HK-2 (cell line): Measurements from ENCODE around the gene OIP5.
"Not testable (repeated sequence)": the region's sequence is repeated elsewhere in the genome, so short reads cannot be mapped to it uniquely, and the experiment has no call there.

ENCODE experiments used
- DNase-seq: peaks from one replicate; pipeline ENCODE4 v3.0.0-alpha.2; 2018; ENCODE audit not compliant: unreplicated experiment

The OIP5 gene

DNA sequence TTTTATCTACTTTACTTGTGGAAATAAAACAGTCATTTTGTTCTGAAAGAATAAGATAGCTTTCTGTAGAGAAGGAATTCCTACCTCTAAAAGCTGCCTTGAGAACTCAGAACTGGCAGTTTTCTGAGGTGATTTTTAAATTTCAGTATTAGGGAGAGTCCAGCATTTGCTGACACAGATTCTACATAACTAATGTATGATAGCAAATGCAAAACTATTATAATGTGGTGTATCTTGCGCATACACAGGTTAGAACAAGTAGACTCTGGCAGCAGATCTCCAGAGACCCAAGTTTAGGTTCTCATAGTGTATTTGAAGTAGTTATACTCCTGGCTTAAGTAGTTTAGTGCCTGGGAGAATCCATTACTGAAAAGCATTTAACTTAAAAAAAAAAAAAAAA lies 30.8 kb downstream of the OIP5 start:
- no peak for DNase-seq

GRCh38 chr15:41301139-41301538 lies 31.3 kb downstream of the OIP5 start:
- DNase-seq: not testable (repeated sequence)

- DNase-seq: no peak
Observed at GRCh38 chr15:41292521-41292920, 39.9 kb downstream of the OIP5 start.

DNA sequence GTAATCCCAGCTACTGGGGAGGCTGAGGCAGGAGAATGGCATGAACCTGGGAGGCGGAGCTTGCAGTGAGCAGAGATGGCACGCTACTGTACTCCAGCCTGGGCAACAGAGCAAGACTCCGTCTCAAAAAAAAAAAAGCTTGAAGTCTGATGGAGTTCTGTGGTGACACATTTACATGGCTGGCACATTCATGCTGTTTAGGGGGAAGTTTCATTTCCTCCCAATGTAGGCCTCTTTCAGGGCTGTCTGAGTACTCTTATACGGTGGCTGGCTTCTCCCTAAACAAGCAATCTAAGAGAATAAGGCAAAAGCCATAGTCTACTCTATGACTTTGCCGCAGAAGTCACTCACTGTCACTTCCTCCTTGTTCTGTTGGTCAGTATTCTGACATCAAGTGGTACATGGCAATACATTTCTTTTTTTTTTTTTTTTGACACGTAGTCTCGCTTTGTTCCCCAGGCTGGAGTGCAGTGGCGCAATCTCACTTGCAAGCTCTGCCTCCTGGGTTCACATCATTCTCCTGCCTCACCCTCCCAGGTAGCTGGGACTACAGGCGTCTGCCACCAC lies 41.2 kb downstream of the OIP5 start:
- no peak for DNase-seq

DNA sequence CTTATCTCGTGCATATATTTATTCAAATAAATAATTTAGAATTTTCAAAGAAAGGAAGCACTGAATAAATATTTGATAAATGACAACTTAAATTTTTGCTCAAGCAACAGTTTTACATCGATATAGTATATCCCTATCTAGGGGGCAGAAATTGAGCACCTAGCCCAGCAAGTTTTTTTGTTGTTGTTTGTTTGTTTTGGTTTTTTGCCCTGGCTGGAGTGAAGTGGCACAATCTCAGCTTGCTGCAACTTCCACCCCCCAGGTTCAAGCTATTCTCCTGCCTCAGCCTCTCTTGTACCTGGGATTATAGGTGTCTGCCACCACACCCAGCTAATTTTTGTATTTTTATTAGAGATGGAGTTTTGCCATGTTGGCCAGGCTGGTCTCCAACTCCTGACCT lies 42.4 kb downstream of the OIP5 start:
- no peak for DNase-seq

DNA sequence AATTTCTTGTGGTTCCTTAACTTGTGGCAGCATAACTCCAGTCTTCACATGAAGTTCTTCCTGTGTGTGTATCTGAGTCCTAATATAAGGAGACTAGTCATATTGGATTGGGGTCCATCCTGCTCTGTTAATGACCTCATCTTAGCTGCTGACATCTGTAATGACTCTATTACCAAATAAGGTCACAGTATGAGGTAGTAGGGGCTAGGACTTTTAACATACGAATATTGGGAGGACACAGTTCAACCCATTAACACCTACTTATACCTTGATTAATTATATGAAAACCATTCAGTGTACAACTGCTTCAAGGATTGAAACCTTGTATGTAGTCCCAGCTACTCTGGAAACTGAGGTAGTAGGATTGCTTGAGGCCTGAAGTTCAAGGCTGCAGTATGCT lies 43.9 kb downstream of the OIP5 start:
- DNase-seq: no peak

- no peak for DNase-seq
Observed at GRCh38 chr15:41286665-41287333, 45.6 kb downstream of the OIP5 start.

- no peak for DNase-seq
Observed at GRCh38 chr15:41285285-41285684, 47.1 kb downstream of the OIP5 start.

- no peak for DNase-seq
Observed at GRCh38 chr15:41284427-41285177, 47.8 kb downstream of the OIP5 start.

DNA sequence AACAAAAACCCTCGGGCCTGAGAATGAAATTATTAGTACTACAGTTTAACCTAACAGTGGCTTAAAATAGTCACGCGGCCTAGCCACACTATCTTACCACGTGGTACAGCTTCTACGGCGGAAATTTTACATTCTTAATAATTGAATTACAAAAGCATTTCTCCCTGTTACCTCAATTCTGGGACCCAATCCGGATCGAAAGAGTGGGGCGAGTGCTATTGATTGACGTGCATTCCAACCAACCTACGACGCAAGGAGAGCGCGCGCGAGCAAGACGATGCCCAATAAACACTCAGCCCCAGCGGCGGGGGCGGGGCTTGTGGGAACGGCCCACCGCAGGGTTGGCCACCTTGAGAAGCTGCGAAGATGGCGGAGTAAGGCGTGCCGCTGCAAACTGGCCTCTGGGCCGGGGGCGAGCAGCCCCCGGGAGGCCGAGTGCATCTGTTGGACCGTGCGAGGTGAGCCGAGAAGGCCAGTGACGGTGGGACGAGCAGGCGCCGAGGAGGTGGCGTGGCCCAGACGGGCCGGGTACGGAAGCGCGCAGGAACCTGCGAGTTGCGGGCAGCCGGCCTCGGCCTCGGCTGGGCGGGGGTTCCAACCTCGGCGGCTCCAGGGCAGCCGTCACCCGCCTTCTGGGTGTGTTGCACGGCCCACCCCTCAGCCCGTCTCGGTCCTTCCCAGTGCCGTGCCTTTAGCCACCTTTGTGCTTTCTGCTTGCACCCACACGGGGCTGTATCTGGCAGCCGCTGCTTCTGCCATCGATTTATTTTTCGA lies 48.6 kb downstream of the OIP5 start:
- peak; percentile 94 for DNase-seq

DNA sequence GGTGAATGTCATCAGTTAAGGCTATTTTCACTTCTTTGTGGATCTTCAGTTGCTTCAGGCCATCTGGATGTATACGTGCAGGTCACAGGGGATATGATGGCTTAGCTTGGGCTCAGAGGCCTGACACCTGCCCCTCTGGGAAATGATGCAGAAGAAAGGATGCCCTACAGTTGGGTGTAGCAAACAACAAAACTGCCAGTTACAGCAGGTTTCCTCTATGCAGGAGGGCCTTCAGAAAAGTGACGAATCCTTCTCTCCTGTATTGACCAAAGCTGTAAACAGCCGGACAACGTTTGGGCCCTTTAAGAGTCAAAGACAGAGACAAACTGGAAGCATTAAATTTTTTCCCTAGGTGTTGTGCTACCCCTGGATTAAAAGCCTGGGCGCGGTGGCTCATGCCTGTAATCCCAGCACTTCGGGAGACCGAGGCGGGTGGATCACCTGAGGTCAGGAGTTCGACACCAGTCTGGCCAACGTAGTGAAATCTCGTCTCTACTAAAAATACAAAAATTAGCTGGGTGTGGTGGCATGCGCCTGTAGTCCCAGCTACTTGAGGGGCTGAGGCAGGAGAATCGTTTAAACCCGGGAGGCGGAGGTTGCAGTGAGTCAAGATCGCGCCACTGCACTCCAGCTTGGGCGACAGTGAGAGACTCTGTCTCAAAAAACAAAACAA lies 49.3 kb downstream of the OIP5 start:
- DNase-seq: not testable (repeated sequence)

GRCh38 chr15:41282436-41282835 lies 50.0 kb downstream of the OIP5 start:
- DNase-seq: not testable (repeated sequence)

DNA sequence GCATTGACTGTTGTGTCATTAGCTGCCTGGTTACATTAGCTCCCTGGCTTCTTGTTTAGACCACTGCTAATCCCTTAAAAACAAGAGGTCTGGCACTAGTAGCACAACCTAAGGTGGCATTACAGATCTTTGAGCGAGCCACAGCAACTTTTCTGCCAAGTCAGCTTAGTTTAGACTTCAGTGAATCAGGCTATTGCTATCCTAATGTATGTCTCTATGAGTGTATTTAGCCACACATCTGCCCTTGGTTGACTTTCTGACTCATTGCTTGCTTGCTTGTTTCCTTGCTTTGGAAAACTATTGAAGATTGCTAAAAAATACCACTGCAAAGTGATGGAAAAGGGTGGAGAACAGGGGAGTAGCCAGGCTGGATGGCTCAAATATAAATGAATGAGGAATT lies 51.2 kb downstream of the OIP5 start:
- no peak for DNase-seq

GRCh38 chr15:41279535-41280283 lies 52.7 kb downstream of the OIP5 start:
- no peak for DNase-seq

GRCh38 chr15:41278319-41278718 lies 54.1 kb downstream of the OIP5 start:
- no peak for DNase-seq

DNA sequence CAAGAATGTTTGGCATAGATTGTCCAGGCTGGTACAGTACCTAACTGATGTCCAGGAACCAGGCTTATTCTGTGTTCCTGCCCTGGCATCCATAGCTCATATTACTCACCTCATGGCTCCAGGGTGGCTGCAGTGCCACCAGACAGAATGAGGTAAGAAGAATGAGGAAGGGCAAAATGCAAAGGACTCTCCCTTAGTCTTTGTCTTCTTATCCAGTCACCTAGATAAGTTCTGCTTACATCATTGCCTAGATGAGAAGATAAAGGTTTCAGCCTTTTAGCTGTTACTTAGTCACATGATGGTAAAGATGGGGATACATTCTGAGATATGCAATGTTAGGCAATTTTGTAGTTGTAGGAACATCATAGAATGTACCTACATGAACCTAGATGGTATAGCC lies 55.6 kb downstream of the OIP5 start:
- DNase-seq: no peak

DNA sequence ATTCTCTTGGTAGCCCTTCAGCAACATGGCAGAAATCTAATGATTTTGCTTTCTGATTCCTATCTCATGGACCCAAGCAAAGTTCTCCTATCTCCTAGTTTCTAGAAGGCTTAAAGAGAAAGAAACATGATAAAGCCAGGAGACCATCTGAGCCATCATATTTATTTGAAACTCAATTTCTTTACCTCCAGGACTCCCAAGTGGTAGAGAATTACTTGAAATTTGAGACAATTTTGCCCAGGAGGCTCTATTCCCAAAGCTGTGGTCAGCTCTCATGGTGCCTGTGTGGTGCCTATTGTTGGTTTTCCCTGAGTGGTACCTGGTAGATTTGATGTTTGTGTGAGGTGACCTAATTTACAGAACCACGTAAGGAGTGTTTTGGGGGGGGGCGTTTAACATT lies 62.5 kb downstream of the OIP5 start:
- no peak for DNase-seq

DNA sequence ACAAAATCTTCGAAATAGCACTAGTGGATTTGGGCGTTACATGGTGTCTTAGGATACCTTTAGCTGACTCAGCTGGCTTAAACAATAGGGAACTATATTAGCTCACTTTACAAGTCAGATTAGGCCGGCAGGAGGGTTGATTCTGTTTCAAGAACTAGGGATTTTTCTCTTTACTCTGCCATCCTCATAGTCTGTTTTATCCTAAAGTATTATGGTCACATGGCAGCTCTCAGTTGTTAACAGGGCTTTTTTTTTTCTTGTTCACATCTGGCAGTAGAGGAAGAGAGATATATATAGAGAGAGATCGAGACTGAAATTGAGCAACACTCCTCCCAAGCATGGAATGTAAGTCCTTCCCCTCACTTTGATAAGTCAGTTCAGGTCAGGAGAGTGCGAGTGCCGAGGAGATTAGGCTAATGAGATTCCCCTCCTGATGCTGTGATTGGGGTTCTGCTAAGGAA lies 68.5 kb downstream of the OIP5 start:
- DNase-seq: no peak

GRCh38 chr15:41262571-41262970 lies 69.8 kb downstream of the OIP5 start:
- DNase-seq: no peak

DNA sequence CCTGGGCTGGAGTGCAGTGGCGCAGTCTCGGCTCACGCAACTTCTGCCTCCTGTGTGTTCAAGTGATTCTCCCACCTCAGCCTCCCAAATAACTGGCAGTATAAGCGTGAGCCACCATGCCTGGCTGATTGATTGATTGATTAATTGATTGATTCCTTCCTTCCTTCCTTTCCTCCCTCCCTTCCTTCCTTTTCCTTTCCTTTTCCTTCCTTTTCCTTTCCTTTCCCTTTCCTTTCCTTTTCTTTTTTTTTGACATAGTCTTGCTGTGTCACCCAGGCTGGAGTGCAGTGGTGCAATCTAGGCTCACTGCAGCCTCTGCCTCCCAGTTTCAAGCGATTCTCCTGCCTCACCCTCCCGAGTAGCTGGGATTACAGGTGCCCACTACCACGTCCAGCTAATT lies 71.5 kb downstream of the OIP5 start:
- DNase-seq: not testable (repeated sequence)
